BJ (cell line): ENCODE data around the gene LILRA6. TPM values are rescaled to one million over a fixed set of nuclear protein-coding genes. Genes with fewer than 3 reads are reported as not detected.
"Not testable (repeated sequence)": the region's sequence is repeated elsewhere in the genome, so short reads cannot be mapped to it uniquely, and the experiment has no call there.

ENCODE experiments used
- CTCF ChIA-PET: fragments of 350-600 bp; formaldehyde crosslinking; extraction: SDS; loops from one replicate; lab custom pipeline; 2021; ENCODE audit warnings: antibody characterized with exemption, inconsistent platforms; lab: Yijun Ruan, JAX
- POLR2A ChIA-PET: fragments of 300-600 bp; sonication (Branson Sonifier 250); formaldehyde crosslinking; extraction: SDS; loops from one replicate; lab custom pipeline; 2021; ENCODE audit warnings: antibody characterized with exemption; lab: Charles Lee
- DNase-seq: peaks from one replicate; pipeline ENCODE4 v3.0.0-alpha.2; 2011; ENCODE audit warnings: low read depth
- H3K27me3 ChIP-seq: 2 replicates; pipeline ENCODE4 v1.6.0; 2011; ENCODE audit warnings: low read length; ENCODE audit not compliant: control insufficient read depth, insufficient read depth
- H3K36me3 ChIP-seq: 2 replicates; pipeline ENCODE4 v1.5.1; 2011; ENCODE audit warnings: low read length; ENCODE audit not compliant: control insufficient read depth, insufficient read depth
- H3K4me3 ChIP-seq: 2 replicates; pipeline ENCODE4 v1.5.1; 2011; ENCODE audit warnings: low read depth, mild to moderate bottlenecking, control low read depth, low read length
- polyA plus RNA-seq: library from polyadenylated mRNA; depleted of rRNA; stranded (reverse); fragments of >200 nt; gene quantifications from 2 replicates; pipeline ENCODE4 v1.2.3, GENCODE V29; 2011
- TF ChIP-seq, protein P1 (sequence below): IDR thresholded peaks from 2 replicates; pipeline ENCODE4 v1.5.1; 2011; ENCODE audit warnings: low read depth, mild to moderate bottlenecking, control low read depth, inconsistent platforms, low read length, moderate library complexity; ENCODE audit not compliant: insufficient read depth

LILRA6 gene
- polyA plus RNA-seq, 1 experiment, result not detected

GRCh38 chr19:54281007-54281728 is 38.6 kb upstream of the LILRA6 start, which contains the start of gene LILRB2:
TSS of gene LILRB2 (minus strand) at chr19:54281110. CDS start at chr19:54280496, 614 bp downstream.
- TF ChIP-seq, protein P1, sequence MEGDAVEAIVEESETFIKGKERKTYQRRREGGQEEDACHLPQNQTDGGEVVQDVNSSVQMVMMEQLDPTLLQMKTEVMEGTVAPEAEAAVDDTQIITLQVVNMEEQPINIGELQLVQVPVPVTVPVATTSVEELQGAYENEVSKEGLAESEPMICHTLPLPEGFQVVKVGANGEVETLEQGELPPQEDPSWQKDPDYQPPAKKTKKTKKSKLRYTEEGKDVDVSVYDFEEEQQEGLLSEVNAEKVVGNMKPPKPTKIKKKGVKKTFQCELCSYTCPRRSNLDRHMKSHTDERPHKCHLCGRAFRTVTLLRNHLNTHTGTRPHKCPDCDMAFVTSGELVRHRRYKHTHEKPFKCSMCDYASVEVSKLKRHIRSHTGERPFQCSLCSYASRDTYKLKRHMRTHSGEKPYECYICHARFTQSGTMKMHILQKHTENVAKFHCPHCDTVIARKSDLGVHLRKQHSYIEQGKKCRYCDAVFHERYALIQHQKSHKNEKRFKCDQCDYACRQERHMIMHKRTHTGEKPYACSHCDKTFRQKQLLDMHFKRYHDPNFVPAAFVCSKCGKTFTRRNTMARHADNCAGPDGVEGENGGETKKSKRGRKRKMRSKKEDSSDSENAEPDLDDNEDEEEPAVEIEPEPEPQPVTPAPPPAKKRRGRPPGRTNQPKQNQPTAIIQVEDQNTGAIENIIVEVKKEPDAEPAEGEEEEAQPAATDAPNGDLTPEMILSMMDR, result no peak
- Histone ChIP-seq H3K4me3 (no peak within 1 kb of the TSS), H3K36me3 (no peaks in the 10 kb centered on the region), H3K27me3 (no peaks in the 10 kb centered on the region)
- POLR2A ChIA-PET, result no interaction called here
- no peak for DNase-seq
- CTCF ChIA-PET, result no interaction called here

GRCh38 chr19:54280441-54280840 is 37.9 kb upstream of the LILRA6 start:
- H3K36me3 ChIP-seq, CTCF ChIA-PET, H3K27me3 ChIP-seq, POLR2A ChIA-PET, H3K4me3 ChIP-seq, DNase-seq: not testable (repeated sequence)

GRCh38 chr19:54280025-54280424 is 37.4 kb upstream of the LILRA6 start:
- H3K36me3 ChIP-seq, H3K4me3 ChIP-seq, POLR2A ChIA-PET, DNase-seq, CTCF ChIA-PET, H3K27me3 ChIP-seq: not testable (repeated sequence)

GRCh38 chr19:54279406-54279962 is 36.9 kb upstream of the LILRA6 start:
- H3K27me3 ChIP-seq, result no peaks in the 10 kb centered on the region
- no peaks in the 10 kb centered on the region for H3K36me3 ChIP-seq
- H3K4me3 ChIP-seq, result no peak overlapping the region
- TF ChIP-seq, protein P1, result no peak
- ChIA-PET CTCF (no interaction called here), POLR2A (no interaction called here)
- DNase-seq, result no peak

GRCh38 chr19:54278571-54279195 is 36.1 kb upstream of the LILRA6 start:
- DNase-seq, H3K36me3 ChIP-seq, H3K4me3 ChIP-seq, POLR2A ChIA-PET, CTCF ChIA-PET, H3K27me3 ChIP-seq: not testable (repeated sequence)

DNA sequence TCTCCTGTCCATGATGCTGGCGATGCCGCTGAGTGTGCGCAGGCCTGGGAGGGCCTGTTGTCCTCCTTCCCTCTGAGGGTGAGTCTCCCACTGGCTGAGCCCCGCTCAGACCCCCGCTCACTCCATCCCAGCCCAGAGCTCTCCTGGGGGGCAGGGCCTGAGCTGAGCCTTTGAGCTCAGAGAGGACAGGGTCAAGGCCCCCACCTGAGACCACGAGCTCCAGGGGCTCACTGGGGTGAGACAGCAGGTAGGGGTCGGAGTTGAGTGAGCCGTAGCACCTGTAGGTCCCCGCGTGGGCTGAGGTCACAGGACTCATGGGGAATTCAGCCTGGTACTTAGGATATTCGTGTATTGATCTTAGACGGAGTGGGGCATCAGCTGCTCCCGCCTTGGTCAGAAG is 35.5 kb upstream of the LILRA6 start:
- H3K36me3 ChIP-seq, POLR2A ChIA-PET, CTCF ChIA-PET, H3K27me3 ChIP-seq, DNase-seq, H3K4me3 ChIP-seq: not testable (repeated sequence)

DNA sequence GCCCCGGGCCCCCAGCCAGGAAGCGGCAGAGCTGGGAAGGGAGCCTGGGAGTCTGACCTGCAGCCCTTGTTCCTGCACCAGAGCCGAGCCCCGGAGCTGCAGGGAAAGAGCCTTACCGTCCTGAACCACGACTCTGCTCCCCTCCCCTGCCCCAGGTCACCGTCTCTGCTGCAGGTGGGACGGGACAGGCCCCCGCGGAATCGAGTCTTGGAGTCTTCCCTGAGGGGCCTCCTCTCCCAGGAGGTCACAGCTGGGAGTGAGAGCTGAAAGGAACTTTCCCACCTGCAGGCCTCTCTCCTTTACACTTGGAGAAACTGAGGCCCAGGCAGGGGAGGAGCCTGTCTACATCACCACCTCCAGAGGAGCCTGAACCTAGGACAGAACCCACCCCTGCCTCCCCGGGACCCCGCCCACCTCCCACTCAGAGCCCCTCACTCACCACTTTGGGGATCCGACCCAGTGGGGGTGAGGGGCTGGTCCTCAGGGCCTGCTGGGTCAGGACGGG is 34.6 kb upstream of the LILRA6 start:
- H3K36me3 ChIP-seq, POLR2A ChIA-PET, DNase-seq, CTCF ChIA-PET, H3K4me3 ChIP-seq, H3K27me3 ChIP-seq: not testable (repeated sequence)
